ENCODE data around the gene UBAC1.

DNA sequence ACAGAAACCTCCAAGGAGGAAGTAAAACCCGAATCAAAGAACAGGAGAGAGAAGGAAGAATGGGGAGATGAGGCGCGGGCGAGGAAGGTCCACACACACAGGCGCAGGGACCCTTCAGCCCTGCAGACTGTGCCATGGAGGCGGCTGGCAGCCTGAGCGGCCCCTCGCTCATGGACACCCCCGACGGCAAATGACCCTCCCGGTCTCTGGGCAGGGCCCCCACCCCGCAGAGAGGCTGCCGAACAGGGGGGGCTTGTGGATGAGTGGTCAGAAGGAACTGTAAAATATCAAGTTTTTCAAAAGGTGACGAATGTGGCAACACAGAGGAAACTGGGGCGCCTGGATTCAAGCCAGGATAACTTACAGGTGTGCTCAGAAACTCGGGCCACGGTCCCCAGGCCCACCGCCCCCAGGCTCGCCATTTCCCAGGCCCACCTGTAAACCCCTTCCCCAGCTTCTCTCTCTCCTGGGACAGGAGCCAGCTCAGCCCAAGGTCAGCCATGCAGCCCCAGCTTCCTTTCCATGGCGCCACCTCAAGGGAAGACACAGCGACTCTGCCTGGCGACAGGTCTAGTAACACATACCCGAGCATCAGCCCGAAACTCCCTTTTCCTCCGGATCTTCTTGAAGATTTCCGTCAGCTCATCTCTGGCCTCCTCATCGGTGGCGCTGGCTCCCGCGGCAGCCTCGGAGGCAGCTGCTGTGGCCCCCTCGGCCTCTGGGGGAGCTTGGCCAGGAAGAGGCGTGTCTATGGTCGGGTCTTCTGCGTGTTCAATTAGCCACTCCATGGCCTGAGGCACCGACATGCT is 16.5 kb downstream of the UBAC1 start:
- TF ChIP-seq POLR2AphosphoS5 (IDR thresholded peaks at IDR 0.05; ENCODE audit: low read depth, low read length) (no peak), TAF1 (IDR thresholded peaks at IDR 0.05; ENCODE audit: borderline replicate concordance, low read depth, low read length) (no peak), POLR2A (IDR thresholded peaks at IDR 0.05; ENCODE audit: low read depth, low read length) (no peak)

Measured in GM12892 (cell line).